ENCODE measurements around the gene FSTL4.

Gene FSTL4

DNA sequence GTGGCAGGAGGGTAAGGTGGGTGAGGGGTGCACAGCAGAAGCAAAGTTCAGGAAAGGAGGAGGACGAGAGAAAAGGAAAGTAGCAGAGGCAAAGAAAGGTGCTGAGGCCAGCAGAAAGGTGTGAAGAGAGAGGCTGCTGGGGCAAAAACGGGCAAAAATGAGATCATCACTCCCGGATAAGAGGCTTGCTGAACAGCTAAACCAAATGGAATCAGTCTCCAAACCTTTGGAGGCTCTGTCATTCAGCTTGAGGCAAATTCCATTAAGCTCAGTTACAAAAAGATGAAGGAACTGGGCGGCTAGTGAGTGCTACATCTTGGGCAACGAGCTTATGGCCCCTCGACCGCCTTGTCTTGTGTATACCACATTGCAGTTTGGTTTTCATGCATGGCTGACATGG lies 136.4 kb downstream of the FSTL4 start:
- no peak for DNase-seq (ENCODE audit: low read depth)

DNA sequence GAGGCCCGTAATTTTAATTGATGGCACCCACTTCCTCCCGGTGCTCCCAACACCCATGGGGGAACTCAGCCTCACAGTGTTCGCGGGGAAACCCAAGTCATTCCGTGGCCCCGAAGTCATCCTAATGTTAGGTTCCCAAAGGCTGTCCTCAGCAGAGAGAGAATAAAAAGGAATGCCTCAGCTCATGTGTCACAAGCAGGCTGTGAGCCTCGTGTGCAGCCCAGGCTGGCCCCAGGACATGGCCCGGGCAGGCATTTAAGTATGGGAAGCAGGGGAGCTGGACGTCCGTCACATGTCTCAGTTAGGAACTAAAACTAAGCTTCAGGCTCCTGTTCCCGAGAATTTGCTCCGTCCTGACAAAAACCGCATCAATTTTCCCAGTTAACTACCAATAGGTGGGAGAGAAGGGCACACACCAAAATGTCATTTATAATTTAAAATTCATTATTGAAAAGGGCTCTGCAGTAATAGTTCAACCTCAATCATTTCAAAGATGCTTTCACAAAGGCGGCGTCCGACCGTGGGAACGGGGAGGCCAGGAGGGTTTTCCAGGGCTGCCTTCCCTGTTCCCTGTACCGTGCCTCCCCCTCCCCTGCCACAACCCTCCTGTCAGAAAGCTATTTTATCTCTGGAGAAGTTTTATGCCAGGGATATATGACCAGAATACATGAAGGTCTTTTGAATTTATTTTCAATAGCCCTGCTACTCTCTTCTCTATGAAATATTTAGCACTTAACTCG lies 137.3 kb downstream of the FSTL4 start:
- no peak for DNase-seq (ENCODE audit: low read depth)

DNA sequence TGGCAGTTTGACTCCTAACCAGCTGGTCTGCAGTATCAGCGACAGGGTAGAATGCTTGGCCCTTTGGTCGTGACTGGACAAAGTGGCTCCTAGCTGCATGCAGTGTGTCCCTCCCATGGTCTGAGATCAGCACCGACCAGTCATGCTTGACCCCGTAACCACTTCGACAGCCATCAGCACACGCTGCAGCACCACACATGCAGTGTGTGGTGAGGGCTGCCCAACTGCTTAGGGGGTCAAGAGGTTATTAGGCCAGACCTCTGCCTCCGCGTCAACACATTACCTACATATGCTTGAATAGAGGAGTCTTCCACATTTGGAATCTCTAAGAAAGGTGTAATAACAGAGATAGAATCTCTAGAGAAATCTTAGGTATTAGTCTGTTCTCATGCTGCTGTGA lies 139.1 kb downstream of the FSTL4 start:
- DNase-seq (ENCODE audit: low read depth) = no peak

DNA sequence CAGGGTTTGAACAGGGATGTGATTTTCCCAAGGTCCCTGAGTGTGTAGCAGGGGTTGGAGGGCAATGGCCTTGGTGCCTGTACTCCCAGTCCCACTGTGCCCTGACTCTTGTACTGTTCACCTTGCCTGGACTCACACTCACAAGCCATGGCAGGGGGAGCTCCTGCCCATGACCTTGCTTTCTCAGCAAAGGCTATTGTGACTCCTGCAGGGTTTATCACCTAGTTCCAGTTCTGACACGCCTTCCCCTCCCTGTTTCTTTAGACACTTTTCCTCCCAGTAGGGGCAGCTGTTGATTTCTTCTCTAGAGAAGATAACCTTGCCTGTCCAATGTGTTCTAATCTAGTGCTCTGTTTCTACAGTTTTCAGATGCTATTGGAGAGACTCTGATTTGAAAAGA lies 139.5 kb downstream of the FSTL4 start:
- no peak for DNase-seq (ENCODE audit: low read depth)

DNA sequence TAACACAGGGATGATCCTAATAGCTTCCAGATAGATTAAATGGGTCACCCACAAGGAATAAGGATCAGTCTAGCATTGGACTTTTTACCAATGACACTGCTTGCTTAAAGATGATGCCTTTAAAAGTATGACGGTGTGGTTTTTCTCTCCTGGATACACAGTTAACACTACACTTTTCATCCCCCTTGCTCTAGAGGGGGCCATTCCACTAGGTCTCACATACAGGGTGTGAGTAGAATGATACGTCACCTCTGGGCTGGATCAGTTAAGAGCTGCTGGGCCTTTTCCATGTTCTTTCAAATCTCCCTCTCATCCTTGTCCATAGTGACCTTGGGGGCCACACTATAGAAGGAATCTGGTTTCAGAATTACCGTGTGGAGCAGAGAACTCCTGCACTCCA lies 140.6 kb downstream of the FSTL4 start:
- DNase-seq (ENCODE audit: low read depth) = no peak

DNA sequence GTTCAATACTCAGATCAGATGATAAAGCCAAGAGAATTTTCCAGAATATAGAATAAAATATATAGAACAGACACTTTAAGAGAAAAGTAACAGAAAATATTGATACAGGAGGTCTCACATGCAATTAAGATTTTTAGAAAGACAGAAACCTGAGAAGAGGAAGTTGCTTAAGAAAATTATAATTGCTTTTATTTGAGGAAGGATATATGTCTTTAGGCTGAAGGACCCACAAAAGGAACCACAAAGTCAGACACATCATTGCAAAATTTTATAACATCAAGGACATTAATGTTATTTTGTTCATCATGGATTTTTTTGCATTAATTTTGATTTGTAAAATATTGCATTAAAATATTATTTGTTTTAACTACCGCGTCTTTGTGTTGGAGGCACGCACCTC lies 141.5 kb downstream of the FSTL4 start:
- no peak for DNase-seq (ENCODE audit: low read depth)

DNA sequence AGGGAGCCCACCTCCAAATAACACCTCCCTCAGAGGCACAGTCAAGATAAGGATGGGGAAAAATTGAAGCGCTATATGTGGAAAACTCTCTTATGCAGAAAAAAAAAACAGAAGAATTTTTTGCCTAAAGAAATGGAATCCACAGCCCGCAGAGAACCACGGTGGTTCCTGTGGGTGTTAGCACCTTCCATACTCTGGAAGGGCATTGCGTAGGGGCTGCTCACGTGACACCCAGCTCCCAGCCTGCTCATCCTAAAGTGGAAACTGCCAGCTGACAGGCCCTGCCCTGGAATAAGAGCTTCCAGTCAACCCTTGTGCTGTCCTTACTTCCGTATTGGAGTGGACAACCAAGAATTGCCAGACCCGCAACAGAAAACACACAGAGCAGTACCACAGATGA lies 142.5 kb downstream of the FSTL4 start:
- no peak for DNase-seq (ENCODE audit: low read depth)

DNA sequence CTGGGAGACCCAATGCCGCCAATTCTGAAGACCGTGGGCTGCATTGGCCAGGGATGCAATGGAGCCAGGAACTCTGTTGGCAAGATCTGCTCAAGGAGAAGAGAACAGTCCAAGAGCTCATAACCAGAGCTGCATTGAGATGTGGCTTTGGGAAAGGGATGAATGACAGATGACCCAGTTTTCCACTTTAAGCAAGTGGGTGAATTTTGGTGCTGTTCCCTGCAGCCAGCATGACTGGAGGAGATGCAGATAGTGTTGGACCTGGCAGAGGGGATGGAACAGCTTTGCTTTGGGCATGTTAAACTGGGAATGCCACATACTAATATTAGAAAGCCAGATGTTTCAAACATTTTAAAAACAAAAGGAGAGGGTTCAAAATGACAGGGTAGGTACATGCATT lies 143.1 kb downstream of the FSTL4 start:
- no peak for DNase-seq (ENCODE audit: low read depth)

DNA sequence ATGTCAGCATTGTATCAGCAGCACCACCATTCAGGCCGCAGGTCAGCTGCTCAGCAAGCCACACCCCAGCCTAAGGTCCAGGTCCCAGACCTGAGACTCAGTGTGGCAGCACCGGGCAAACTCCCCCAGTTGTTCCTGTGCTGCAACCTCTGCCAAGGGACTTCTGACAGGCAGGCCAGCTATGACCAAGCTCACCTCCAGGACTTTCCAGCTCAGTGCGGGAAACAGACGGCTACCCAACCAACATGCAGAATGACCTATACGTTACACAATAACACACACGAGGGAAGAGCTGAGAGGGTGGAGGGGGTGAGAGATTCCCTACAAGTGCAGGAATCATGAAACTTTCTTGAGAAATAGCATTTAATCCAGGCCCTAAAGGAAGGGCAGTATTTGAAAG lies 143.7 kb downstream of the FSTL4 start:
- DNase-seq (ENCODE audit: low read depth) = no peak

DNA sequence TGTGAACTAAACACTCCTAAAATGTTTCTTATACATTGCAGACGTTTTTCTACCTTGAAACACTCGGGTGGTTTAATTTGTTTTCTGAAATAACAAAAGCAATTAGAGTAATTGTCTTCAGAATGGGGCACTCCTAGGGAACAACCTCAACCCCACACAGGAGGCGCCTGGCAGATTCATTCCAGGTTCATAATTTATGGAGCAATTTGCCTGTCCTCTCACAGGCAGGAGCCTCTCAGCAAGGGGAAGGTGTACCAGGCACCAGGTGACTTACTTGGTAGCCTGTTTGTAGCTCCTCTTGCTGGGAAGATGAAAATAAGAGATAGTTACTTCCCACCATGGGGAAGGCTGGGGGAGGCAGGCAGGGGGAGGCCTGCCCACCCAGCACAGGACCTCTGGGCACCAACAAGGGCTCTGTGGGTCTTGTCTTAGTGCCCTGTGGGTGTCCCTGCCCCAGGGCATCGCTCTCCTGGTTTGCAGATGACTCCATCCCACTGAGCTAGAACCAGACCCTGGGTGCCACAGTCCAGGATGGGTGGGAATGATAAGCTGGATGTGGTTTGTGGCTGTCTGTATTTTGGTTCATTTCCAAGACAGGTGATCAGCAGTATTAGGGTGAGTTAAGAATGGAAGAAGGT lies 144.4 kb downstream of the FSTL4 start:
- no peak for DNase-seq (ENCODE audit: low read depth)

DNA sequence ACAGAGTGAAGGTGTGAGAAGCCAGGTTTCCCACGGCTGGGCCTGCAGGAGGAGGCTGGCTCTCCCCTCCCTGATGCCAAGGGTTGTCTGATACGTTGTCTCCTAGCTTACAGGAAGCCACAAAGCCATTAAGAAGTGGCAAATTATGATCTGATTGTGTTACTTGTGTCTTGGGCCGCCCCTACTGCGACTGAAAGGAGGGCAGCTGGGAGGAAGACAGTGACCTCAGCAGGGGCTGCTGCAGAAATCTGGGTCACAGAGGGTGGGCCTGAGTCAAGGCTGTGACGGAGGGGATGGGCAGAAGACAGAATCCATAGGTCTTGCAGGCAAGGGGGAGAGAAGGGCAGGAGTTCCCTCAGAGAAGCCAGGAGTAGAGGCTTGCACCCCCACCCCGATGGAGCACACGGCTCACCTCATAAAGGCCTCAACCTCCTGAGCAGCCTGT lies 145.0 kb downstream of the FSTL4 start:
- no peak for DNase-seq (ENCODE audit: low read depth)

DNA sequence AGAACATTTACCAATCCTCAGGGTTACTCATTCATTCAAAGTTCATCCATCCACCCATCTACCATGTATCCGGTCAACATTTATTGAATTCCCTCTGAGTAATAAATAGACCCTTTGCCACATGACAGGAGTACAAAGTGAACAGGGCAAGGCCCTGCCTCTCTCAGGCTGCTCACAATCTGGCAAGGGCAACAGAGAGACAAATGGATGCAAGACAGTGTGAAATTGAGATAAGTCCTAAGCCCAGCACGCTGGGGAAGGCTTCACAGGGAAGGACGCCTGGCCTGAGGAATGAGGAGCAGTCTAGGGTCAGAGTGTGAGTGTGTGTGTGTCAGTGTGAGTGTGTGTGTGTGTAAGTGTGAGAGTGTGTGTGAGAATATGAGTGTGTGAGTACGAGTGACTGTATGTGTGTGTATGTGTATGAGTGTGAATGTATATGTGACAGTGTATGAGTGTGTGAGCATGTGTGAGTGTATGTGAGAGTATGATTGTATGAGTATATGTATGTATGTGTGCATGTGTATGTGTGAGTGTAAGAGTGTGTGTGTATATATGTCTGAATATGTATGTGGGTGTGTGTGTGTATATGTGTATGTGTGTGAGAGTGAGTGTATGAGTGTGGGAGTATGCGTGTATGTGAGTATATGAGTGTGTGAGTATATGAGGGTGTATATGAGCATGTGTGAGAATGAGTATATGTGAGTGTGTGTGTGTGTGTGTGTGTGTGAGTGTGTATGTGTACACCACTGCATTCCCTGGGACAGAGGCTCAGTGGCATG lies 145.6 kb downstream of the FSTL4 start:
- no peak for DNase-seq (ENCODE audit: low read depth)

DNA sequence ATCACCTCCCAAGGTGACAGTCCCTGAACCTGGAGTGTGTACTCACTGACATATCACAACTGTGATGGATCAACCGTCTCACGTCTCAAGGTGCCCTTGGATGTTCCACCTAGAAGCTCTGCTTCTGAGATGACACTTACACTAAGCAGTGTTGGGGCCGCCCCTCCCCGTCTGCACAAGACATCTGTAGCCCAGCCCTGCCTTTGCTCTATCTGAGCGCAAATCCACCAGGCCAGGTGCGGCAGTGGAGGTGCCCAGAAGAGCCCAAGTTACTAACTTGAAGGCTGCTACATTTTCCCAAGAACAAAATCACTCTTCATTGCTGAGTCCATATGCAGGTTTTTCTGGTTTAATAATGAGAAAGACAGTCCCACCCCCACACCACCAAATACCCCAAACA lies 148.3 kb downstream of the FSTL4 start:
- no peak for DNase-seq (ENCODE audit: low read depth)

DNA sequence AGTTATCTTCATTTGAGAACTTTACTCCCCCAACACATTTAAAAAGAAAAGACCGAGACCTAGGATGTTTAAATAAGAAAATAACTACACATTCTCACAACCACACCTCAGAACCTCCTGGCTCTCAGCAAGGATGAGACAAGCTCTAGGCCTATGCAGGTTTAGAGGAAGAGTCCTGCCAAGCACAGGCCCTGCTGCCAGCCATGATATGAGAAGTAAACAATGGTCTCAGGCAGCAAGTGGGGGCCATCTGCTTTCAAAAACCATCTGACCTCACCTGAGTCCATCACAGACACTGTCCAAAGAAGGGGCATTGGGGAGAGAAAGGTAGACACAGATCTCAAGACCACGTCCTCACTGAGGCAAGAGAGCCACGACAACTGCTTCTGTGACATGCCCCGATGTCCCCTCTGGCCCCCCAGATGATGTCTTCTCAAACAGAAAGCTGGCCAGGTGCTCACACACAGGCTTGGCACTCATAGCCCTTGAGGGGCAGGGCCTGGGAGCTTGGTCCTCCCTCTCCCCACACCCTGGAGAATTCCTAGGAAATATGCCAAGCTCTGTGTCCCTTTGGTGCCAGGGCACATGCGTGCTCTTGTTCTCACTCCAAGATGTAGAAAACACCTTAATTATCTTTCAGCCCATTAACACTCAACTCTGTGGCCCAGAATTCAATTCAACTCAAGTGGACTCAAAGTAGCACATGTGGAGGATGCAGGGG lies 150.4 kb downstream of the FSTL4 start:
- DNase-seq (ENCODE audit: low read depth) = no peak

DNA sequence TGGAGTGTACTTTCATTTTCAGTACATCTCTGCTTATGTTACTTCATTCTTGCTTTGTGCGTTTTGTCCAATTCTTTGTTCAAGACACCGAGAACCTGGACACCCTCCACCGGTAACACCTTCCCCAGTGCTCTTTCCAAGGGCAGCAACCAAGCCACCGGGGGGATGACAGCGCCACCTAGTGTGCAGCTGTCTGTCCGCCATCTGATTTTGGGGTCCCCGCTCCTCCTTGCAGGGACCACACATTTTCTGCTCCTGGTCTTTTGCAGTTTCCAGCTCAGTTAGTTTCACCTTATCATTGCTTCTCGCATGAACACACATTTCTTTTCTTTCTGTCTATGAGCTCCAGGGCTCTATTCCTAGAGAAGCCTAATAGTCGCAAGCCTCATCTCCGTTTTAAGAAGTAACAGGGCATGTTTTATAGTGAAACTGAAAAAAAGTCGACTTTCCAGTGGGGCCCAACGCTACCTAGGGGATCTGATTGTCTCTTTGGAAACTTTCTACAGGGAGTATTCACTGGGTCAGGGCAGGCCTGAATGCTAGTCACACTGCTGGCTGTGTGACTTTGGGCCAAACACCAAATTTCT lies 152.1 kb downstream of the FSTL4 start:
- no peak for DNase-seq (ENCODE audit: low read depth)

DNA sequence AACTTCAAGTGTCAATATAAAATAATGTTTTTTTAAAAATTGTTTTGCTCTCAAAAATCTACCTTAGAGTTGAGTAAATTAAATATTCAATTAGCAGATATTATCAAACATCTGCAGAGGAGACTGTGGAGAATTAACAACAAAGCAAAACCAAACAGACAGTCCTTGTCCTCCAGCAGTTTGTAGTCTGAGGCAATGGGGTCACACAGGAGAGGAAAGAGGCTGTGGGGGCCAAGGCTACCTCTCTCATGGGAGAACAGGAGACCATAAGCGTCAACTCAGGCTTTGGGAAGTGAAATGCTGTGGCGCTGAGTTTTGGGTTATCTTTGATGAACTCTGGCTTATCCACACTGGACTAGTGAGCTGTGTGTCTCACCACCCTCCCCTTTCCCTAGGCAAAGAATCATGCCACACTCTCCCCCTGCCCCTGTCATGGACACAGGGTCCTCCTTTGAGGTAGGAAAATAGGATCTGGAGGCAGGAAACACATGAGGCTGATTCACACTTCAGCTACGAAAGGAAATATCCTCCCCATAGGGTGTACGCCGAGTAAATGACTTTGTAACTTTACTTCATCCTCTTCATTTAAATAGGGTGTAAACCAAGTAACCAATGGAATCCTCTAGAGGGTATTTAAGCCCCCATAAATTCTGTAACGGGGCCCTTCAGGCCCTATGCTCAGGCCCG lies 152.7 kb downstream of the FSTL4 start:
- DNase-seq (ENCODE audit: low read depth) = no peak

DNA sequence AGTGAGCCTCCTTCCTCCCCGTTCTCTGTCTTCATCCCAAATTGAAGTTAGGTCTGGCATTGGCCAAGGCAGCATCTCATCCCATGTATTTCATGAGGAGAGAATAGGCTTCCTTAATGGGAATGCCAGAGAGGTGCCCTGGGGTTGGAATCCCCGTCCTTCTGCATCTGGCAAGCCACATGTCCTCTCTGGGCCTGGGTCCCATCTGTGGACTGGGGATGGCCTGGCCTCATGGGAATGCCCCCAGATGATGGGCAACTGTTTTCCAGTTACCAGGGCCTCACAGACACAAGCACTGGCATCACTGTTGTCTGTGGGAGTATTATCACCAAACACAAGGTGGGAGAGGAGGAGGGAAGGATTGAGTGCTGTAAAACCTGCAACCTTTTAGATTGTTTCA lies 153.9 kb downstream of the FSTL4 start:
- no peak for DNase-seq (ENCODE audit: low read depth)

DNA sequence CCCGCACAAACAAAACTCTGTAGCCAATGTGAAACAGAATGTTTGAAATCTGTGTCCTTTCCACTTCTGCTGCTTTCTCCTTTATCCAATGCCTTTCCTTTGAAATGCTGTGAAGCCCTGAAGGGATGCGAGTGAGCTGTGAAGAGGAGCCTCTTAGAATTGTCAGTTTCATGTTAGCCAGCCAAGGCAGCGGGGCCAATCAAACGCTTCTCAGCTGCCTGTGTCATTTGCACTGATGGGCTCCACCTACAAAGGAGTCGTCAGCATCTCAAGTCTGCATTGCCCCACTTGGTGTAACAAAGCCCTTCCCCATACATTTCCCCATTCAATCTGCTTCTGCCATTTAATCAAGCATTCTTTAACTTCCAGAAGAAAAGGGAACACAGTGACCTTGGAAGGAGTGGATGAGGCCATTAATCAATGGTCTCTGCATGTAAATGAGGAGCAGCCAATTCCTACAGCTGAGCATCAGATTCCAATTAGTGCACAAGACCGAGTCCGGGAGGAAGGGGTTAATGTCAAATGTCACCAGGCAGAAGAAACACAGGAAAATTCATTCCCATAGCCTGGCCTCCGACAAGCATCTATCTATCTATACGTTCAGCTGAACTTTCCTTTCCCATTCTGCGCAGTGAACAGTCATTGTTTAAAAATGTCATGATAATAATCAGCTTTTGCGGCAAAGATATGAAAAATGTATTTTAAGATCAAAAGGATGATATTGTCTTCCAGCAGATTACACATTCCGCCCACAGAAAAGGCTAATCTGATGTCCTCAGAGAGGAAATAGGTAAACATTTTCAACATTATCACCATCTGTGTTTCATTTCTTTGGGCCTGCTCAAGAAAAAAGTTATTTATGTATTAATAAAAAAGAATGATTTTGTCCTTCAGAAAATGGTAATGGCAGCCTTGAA lies 154.6 kb downstream of the FSTL4 start:
- DNase-seq (ENCODE audit: low read depth) = no peak

DNA sequence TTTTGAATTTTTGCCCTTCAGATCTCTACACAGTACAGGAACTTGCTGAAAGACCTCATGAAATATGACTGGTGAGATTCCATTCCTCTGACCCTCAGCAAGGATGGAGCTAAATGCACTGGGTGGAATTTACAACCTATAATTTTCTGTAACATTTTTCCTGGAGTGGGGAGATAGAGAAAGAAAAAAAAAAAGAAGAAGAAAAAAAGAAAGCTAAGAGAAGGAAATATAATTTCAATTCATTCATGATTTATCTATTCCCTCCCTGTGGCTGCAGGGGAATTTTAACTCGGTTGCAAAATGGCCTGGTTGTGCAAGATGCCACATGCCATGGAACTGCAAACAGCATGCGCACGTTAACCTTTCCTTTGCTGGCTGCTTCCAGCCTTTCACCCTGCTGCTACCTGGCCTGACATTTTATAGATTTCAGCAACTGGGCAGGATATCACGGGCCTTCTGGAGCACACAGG lies 155.4 kb downstream of the FSTL4 start:
- no peak for DNase-seq (ENCODE audit: low read depth)

DNA sequence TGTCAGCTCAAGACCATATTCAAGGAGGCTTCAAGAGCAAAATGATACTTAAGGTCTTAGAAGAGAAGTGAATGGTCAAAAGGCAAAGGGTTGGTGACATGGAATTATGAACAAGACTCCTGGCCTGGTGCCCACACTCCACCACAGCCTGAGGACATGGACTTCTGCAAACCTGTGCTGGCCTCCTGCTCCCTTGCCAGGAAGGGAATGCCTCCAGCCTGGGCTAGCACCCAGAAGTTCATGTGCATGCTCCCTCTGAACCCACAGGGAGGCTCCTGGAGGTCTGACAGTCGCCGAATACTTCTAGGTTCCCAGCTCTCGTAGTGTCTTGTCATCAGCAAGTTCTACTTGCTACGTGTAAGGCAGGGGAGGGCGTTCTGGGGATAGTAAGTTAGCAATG lies 156.7 kb downstream of the FSTL4 start:
- DNase-seq (ENCODE audit: low read depth) = no peak

All from activated T-helper 1 cell treated with Interleukin-2 at 50 U/mL for 16 hours (primary cell).